HG03575 (cell line): ENCODE data around the gene USP32.
"Not testable (repeated sequence)": the region's sequence is repeated elsewhere in the genome, so short reads cannot be mapped to it uniquely, and the experiment has no call there.

ENCODE experiments used
- ATAC-seq: cut with Tn5 transposase; IDR thresholded peaks from one replicate; pipeline ENCODE4 v1.9.1; 2021; ENCODE audit not compliant: unreplicated experiment, insufficient number of reproducible peaks, low FRiP score; ENCODE audit errors: extremely low read depth

The USP32 gene, protein sequence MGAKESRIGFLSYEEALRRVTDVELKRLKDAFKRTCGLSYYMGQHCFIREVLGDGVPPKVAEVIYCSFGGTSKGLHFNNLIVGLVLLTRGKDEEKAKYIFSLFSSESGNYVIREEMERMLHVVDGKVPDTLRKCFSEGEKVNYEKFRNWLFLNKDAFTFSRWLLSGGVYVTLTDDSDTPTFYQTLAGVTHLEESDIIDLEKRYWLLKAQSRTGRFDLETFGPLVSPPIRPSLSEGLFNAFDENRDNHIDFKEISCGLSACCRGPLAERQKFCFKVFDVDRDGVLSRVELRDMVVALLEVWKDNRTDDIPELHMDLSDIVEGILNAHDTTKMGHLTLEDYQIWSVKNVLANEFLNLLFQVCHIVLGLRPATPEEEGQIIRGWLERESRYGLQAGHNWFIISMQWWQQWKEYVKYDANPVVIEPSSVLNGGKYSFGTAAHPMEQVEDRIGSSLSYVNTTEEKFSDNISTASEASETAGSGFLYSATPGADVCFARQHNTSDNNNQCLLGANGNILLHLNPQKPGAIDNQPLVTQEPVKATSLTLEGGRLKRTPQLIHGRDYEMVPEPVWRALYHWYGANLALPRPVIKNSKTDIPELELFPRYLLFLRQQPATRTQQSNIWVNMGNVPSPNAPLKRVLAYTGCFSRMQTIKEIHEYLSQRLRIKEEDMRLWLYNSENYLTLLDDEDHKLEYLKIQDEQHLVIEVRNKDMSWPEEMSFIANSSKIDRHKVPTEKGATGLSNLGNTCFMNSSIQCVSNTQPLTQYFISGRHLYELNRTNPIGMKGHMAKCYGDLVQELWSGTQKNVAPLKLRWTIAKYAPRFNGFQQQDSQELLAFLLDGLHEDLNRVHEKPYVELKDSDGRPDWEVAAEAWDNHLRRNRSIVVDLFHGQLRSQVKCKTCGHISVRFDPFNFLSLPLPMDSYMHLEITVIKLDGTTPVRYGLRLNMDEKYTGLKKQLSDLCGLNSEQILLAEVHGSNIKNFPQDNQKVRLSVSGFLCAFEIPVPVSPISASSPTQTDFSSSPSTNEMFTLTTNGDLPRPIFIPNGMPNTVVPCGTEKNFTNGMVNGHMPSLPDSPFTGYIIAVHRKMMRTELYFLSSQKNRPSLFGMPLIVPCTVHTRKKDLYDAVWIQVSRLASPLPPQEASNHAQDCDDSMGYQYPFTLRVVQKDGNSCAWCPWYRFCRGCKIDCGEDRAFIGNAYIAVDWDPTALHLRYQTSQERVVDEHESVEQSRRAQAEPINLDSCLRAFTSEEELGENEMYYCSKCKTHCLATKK (N-terminal part only)

DNA sequence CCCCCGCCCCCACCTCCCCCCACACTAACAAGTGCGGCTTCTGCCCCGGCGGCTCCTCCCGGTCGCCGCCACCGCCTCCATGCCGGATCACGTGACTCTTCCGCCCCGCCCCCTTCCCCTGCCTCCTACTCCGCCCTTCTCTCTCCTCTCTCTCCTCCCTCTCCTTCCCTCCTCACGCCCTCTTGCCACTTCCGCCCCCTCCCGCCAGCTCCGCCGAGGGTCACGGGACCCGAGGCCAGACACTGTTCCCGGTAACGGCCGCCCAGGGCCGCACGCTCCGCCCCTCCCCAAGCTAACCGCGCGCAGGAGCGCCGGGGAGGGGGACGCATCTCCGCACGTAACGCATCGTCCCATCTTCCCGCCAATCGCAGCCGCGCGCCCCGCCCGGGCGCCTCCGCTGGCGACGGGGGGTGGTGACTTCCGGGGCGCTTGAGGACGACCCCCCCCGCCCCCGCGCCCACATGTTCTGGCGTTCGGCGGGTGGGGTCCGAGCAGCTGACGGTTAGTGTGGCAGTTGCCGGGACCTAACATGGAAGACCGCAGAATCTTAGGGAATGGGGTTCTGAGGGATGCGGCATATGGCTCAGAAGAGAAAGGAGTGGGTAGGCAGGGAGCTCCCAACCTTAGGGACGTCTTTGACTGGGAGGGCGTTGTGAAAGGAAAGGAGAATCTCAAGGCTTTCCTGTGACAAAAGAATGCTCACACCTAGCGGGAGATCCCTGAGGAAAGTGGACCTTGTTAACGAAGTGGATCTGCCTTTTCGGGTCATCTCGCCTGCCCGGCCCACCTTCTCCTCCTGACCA lies at the start of gene USP32:
Gene USP32, minus strand, starts transcription at position 92 of the 803 bp plus-strand sequence. CDS start 194 bp downstream, outside the sequence.
- ATAC-seq: no peak

DNA sequence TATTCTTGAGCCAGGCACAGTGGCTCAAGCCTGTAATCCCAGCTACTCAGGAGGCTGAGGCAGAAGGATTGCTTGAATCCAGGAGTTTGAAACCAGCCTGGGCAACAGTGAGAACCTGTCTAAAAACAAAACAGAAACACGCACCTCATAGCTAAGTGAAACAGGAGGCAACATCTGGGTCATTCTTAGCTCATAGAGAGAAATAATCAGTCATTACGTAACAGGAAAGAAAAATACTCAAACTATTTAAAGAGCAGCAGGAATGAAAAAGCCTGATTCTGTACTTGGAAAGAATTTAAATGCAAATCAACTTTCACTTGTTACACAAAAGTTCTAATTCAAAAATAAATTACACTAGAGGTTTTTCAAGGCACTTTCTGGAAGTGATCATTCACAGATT lies 47.6 kb upstream of the USP32 start:
- ATAC-seq: no peak

DNA sequence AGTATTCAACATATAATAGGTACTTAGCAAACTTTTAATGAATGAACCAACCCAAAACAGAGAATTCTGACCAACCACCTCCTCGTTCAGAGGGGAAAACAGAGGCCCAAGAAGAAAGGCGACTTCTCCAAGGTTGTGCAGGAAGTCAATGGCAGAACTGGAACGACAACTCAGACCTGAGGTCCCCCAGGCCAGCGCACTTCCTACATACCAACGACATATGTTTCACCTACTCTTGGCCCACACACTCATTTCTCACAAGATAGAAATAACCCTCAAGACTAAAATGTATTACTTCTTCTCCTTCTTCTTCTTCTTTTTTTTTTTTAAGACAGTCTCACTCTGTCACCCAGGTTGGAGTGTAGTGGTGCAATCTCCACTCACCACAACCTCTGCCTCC lies 44.7 kb upstream of the USP32 start:
- no peak for ATAC-seq

DNA sequence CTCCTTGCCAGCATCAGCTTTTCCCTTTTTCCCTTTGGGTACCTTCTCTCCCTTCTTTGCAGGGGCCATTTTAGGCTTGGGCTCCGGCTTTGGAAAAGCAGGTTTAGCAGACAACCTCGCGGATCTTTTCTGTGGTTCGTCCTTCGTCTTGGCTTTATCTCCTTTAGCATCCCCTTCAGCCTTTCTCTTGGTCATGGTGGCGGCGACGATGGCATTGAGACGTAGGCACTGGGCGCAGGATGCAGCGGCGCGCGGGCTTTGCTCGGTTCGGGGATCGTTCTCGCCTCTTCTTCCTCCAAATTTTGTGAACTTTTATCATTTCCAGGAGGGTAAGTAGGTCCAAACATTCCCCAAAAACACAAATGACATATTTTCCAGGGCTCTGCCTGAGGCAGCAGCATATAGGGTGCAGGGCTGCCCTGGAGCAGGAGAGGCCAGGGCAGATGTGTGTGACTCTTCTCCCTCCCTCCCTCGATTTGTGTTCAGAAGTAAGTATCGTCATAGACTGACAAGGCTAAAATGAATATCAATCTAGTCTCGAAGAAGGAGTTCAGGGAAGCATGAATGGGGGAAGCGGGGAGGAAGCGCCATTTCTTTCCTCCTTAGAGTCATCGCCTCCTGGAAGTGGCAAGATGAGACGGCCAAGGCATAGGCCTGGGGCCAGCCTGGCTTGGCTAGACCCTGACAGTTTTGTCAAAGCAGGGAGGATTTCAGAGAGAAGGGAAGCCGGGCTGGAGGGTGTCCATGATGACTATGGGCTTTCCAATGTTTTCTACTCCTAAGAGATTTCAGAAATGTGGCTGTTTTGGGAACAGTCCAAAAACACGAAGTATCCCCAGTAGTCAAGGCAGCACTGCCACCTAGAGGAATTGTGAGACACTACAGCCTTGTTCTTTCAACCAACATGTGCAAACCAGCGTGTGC lies 43.6 kb upstream of the USP32 start:
- no peak for ATAC-seq

DNA sequence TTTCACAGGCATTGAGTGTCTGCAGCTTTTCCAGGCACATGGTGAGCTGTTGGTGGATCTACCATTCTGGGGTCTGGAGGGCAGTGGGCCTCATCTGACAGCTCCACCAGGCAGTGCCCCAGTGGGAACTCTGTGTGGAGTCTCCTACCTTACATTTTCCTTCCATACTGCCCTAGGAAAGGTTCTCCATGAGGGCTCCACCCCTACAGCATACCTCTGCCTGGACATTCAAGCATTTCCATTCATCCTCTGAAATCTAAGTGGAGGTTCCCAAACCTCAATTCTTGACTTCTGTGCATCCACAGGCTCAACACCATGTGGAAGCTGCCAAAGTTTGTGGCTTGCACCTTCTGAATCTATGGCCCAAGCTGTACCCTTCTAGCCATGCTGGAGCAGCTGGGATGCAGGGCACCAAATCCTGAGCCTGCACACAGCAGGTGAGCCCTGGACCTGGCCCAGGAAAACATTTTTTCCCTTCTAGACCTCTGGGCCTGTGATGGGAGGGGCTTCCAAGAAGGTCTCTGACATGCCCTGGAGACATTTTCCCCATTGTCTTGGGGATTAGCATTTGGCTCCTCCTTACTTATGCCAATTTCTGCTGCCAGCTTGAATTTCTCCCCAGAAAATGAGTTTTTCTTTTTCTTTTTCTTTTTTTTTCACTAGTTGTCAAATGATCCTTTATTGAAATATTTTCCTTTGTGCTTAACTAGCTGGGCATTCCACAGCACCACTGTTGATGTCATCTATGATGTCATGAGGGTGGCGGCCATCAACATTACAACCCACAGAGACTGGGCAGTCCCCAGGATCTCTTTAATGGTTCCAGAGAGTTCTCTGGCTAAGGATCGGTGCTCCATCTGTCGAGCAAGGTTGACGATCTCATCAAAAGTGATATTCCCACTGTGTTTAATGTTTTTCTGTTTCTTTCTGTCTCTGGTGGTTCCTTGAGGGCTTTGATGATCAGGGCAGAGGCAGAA lies 41.4 kb upstream of the USP32 start:
- ATAC-seq: not testable (repeated sequence)

DNA sequence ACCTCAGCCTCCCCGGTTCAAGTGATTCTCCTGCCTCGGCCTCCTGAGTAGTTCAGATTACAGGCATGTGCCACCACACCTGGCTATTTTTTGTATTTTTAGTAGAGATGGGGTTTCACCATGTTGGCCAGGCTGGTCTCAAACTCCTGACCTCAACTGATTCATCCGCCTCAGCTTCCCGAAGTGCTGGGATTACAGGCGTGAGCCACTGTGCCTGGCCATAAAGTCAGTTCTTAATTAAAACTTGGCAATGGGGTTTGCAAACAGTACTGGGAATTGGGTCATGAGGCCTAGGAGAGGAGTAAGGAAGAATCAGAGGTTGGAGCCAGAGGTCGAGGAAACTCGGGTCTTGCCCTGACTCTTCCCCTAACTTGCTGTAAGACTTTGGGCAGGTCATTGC lies 38.6 kb upstream of the USP32 start:
- ATAC-seq: not testable (repeated sequence)

DNA sequence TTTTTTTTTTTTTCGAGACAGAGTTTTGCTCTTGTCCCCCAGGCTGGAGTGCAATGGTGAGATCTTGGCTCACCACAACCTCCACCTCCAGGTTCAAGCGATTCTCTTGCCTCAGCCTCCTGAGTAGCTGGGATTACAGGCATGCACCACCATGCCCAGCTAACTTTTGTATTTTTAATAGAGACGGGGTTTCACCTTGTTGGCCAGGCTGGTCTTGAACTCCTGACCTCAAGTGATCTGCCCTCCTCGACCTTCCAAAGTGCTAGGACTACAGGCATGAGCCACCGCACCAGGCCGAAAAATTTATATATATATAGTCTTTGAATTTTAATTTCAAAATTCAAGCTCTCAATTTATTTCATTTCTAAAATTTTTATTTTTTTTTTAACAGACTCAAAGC lies 36.6 kb upstream of the USP32 start:
- ATAC-seq: not testable (repeated sequence)

DNA sequence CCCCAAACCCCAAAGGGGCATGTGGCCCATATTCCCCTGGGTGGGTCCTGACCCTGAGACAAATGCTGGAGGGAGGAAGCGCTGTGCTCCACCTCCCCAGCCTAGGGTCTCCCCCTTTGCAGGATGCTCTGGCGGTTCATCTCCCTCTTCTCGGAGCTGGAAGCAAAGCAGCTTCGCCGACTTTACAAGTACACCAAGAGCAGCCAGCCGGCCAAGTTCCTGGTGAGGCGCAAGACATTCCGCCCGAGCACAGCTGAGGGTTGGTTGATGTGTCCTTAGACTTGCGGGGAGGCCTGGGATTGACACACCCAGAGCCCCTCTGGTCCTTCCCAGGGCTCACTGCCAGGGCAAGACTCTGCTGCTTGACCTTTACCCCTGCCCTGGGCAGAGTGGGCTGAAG lies 34.7 kb upstream of the USP32 start:
- ATAC-seq: no peak

DNA sequence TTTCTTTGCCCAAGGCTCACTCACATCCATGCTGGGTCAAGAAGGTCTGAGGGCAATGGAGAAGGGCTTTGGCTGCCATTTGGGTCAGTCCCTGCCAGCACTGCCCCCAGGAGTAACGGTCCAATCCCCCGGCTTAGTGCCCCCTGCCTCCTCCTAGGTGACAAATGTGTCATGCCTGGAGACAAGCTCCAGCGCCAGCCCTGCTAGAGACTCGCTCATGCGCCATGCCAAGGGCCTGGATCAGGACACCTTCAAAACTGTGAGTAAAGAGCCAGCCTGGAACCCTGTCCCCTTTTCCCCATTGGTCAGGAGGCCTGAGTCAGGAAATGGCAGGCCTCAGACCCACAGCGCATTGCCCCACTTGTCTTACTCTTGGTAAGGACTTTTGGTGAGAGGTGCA lies 33.7 kb upstream of the USP32 start:
- no peak for ATAC-seq

DNA sequence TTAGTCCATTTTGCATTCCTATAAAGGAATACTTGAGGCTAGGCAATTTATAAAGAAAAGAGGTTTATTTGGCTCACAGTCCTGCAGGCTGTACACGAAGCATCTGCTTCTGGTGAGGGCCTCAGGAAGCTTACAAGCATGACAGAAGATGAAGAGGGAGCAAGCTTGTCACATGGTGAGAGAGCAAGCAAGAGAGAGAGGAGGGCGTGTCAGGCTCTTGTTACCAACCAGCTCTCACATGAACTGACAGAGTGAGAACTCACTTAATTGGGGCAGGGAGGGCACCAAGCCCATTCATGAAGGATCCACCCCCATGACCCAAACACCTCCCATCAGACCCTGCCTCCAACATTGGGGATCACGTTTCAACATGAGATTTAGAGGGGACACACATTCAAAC lies 31.9 kb upstream of the USP32 start:
- ATAC-seq: no peak

DNA sequence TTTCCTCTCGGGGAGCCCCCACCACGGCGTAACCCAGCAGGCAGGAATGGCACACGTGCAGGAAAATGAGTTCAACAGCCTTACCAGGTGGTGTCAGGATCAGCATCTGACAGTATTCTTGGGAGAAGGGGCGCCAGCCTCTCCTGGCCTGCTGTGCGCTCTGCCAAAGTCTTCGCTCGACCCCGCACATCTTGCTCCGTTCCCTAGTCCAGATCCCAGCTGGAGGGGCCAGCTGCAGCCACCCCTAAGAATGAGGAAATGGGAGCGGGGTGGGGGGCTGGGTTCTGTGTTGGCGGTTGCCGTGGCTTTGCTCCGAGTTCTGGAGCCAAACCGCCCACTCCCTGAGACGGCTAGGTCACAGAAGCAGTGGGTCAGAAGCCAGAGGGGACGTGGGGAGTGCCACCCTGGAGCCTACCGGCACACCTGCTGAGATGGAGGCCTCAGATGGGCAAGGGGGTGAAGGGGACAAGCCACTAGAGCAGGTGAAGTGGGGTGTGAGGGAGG lies 30.3 kb upstream of the USP32 start, which contains the start of gene CHCT1:
Gene CHCT1, plus strand, starts transcription at position 328 of the 504 bp plus-strand sequence. Its CDS starts 104 bp downstream, at position 432.
- no peak for ATAC-seq

DNA sequence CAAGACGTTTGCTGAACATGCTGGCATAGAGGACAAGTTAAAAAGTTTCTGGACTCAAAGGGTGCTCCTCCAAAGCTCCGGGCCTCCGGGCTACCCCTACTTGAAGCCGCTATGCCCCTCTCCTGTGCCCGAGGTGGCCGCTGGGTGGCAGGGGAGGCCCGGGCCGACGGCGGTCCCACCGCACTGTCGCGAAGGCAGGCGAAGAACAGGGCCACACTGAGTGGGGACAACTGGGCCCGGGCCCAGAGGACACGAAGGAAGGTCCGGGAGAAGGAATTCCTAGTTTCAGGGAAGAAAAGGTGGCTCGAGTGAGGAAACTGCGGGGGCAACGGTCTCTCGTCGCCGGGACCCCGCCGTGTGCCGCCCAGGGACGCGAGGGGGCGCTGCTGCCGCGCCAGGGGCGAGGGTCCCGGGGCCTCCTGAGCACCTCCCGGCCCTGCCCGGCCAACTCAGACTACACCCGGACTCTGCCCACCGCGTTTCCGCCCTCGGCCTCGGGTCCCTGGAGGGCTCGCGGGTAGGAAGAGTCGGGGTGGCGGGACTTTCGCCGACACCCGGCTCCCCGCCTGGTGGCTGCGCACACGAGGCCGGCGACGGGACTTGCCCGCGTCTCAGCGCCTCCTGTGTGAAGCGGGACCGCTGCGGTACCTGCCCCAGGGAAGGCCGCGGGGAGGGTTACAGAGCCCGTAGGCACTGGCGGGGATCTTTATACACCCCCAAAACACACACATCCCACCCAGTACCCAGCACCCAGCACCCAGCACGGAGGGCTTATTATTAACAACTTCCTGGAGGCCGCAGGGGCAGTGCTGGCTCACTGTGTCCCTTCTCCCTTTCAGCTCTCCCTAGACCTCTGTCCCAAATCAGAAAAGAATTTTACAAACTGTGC lies 29.6 kb upstream of the USP32 start:
- ATAC-seq: no peak

DNA sequence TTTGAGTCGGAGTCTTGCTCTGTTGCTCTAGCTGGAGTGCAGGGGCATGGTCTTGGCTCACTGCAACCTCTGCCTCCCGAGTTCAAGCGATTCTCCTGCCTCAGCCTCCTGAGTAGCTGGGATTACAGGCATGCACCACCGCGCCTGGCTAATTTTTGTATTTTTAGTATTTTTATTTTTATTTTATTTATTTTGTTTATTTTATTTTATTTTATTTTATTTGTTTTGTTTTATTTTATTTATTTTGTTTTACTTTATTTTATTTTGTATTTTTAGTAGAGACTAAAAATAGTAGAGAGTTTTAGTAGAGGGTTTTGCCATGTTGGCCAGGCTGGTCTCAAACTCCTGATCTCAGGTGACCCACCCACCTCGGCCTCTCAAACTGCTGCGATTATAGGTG lies 27.9 kb upstream of the USP32 start:
- not testable (repeated sequence) for ATAC-seq

DNA sequence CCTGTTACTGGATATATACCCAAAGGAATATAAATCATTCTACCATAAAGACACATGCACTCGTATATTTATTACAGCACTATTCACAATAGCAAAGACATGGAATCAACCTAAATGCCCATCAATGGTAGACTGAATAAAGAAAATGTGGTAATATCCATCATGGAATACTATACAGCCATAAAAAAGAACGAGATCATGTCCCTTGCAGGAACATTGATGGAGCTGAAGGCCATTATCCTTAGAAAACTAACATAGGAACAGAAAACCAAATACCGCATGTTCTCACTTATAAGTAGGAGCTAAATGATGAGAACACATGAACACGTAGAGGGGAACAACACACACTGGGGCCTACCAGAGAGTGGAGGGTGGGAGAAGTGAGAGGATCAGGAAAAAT lies 27.1 kb upstream of the USP32 start:
- not testable (repeated sequence) for ATAC-seq

DNA sequence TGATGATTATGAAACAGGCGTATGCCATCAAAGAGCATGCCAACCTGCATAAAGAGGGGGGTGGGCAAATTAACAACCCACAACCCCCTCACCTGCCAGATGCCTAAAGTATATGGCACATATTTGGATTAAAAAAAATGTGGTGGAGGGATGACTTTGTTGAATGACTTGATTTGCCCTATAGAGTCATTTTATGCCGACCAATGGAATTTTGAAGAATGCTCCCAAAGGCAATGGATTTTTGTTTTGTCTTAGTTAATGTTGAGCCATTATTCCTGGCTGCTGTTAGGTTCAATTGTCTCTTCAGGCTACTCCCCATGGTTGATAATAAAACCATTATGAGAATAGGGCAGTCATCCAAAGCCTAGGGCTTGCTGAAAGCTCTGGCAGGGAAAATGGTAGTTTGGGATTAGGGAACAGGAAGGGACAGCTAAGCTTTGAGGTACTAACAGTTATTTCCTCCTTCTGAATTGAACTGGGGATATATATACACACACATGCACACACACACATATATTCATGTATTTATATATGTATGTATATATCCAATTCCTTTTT lies 24.5 kb upstream of the USP32 start:
- ATAC-seq: no peak
